Activated CD8-positive, alpha-beta memory T cell treated with anti-CD3 and anti-CD28 coated beads for 48 hours (primary cell): ENCODE measurements around the gene SPTLC3.
A peak's percentile ranks its signal among the peaks of the same experiment; 100 is the strongest.

Experiments used
- DNase-seq, 3 experiments: peaks; one replicate each; pipeline ENCODE4 v3.0.0-alpha.2; 2020; ENCODE audit warnings: low read depth in 2 of 3, low spot score in 2 of 3

The SPTLC3 gene

DNA sequence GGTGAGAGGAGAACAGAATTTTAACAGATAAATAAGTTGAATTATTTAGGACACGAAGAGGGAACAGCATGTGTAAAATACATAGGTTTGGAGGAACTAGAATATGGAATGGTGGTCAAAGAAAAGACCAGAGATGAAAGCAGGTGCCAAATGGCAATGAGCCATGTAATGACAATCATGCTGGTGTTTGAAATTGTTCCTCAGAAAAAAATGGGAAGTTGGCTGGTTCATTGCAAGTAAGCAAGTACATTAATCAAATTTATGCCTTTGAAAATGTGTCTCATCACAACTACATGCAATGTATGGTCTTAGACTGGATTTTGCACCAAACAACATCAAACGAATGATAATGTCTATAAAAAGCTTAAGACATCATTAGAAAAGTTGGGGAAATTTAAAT, 83.3 kb downstream of the SPTLC3 start:
- no peak for DNase-seq

DNA sequence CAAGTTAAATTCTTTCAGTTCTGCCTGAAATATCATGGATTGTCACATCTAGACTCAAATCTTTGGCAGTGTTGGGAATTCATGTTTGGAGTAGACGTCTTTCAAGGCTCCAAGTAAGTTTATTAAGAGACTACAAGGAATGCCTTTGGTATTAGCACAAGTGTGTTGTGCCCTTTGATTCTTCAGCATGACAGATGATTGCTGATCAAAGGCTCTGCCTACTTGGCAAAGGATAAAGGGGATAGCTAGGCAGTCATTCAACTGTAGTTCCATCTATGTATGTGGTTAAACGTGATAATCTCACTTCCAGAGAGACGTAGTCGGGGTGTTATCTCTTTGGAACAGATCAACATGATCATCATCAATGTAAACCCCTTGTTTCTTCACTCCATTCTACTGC, 86.2 kb downstream of the SPTLC3 start:
- DNase-seq = no peak

GRCh38 chr20:13098720-13099355, 90.1 kb downstream of the SPTLC3 start:
- no peak for DNase-seq

DNA sequence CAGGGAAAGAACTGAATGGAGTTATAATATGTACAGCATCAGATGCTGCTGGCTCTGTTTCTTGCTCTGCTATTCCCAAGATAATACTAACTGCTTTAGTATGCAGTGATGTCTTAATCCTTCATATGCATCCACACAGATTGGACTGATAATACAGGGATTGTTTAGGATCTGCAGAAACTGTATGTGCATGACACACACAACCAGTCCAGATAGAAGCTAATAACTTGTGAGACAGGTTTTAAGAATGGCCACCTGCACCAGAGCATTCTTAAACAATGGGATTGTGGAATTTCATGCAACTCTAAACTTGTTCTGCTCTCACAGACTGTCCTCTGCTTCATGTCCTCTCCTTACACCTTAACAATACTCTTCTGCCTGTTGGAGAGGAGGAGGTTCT, 90.9 kb downstream of the SPTLC3 start:
- DNase-seq = no peak

DNA sequence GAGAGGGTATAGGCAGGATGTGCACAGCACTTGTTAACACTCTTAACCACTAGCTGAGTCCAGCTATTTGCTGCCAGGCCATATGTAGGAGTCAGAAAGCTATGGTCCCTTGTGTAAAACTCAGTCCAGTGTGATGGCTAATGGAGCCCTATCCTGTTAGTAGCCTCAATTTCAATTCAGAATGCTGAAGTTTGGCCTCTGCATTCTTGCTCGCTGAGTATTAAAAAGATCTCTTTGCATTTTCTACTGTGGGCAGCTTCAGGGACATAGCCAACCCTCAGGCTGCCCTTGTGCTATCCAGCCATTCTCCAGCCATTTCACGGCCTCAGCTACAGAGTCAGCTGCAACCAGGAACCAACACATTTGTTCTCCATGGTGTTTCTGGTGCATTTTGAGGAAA, 92.5 kb downstream of the SPTLC3 start:
- DNase-seq = no peak

DNA sequence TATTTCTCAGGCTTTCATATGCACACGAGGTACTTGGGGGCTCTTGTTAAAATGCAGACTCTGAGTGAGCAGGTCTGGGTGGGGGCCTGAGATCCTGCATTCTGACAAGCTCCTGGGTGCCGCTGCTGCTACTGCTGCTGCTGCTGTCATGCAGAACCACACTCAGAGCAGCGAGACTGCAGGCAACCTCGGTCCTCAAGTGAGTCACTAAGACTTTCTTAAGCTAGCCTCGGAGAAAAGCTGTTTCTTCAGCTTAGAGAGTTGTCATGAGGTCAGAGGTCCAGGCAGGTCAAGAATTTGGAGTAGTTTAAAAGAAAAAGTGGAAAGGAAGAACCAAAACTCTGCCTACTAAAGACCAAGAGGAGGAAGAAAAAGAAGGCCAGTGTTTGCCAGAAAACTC, 92.9 kb downstream of the SPTLC3 start:
- DNase-seq = no peak

DNA sequence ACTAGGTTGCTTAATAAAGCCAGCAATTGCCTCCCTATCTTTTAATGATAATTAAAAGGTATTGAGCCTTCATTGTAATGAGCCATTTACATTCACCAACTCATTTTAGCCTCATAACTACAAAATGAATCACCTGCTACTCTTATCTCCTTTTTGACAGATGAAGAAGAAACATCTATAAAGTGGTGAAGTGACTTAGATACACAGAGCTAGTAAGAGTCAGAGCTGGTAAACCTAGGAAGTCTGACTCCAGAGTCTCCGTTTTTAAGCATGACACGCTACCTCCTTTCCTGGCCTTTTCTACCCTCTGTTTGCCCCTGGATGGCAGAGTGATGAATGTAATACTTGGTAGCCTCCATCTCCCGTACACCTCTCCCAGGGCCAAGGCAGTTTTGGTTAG, 93.5 kb downstream of the SPTLC3 start:
- no peak for DNase-seq

DNA sequence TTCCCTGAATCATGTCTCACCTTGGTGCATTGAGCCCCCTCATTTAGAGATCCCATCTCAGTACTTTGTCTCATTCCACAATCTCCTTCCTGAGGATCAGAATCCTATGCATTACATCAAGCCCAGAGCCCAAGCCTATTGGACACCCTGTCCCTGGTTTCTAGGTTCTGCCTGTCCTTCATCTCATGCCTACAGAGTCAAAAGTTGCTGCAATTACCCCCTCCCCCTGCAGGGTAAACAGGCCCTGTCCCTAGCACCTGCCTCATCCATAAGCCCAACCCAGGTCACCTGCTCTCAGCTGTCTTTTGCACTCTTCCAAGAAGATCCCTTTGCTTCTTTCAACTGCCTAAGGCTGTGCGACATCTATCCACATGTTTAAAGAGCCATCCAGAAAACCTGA, 93.9 kb downstream of the SPTLC3 start:
- no peak for DNase-seq

DNA sequence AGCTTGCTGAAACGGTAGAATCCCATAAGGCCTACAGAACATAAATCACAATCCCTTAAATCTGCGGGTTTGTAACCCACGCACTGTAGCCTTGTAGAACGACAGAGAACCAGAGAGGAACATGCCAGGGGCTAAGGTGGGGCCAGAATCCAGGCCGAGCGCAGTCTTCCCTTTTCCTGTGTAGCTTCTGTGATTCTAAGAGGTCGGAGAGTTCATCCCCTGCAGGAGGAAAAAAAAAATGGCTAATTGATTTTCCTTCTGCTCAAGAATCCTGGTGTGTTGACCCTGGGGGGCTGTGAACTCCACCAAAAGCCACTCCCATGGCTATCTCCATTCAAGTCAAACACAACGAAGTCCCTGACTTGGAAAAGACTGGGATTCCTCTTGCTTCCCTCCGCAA, 96.3 kb downstream of the SPTLC3 start:
- no peak for DNase-seq

DNA sequence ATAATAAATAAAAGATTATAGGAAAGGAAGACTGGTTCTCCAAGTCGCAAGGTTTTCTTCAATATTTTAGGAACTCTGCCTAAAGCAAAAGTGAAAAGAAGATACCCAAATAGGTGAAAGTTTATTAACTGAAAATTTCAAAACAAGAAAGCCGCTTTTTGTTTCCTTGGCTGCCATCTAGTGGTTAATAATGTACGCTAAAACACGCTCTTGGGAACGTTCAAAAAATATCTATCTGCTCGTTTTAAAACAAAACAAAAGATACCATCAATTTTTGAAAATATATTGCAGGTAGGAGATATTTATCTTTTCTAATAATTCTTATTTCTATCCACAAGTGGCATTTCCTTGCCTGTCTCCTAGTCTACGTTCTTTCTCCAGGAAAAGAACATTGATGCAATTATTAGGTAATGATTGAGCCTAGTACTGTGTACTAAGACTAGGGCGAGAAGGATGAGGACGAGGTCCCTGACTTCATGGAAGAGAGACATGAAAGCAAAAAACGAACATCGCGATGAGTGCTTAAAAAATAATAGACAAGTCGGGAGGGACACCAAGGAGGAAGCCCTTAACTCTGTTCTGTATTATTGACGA, 97.2 kb downstream of the SPTLC3 start:
- DNase-seq = no peak

- no peak for DNase-seq
Measured at GRCh38 chr20:13109658-13110057, 100.9 kb downstream of the SPTLC3 start.

DNA sequence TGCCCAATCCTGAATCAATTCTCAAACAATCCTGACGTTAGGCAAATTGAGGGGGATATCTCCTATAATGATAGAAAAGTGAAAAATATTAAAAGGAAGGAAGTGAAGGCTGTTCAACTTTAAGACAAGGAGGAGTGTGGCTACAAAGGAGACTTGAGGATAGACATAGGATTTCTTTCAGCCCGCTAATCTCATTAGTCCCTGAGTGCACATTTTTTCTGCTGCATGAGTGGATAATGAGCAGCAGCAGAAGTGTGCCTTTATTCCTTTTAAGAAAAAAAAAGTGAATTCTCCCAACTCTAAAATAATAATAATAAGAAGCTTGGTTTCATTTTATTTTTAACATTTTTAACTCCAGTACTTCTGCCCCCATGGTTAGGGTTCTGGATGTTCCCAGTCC, 102.0 kb downstream of the SPTLC3 start:
- DNase-seq = no peak

DNA sequence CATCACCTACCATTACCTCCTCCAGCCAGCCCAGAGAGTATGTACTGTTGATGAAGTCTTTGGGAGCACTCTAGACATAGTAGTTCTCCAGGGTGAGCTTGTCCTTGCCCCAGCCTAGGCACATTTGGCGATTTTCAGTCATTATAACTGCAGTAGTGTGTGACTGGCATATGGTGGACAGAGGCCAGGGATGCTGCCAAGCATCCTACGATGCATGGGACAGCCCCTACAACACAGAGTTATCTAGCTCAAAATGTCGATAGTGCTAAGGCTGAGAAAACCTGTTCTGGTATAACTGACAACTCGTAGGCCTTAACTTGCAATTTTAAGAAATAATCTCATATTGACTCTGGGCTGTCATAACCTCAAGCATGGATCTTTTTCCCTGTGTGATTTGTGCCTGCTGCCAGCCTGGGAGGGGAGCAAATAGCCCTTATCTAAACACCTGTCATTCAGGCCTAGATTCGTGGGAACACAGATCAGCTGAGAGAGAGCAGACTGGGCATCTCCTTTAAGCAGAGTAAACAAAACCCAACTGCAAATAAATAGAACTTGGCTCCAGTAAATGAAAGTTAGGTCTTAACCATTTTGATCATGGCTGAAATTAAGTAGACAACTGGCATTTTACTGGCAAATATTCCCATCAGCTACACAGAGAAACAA, 102.6 kb downstream of the SPTLC3 start:
- no peak for DNase-seq

DNA sequence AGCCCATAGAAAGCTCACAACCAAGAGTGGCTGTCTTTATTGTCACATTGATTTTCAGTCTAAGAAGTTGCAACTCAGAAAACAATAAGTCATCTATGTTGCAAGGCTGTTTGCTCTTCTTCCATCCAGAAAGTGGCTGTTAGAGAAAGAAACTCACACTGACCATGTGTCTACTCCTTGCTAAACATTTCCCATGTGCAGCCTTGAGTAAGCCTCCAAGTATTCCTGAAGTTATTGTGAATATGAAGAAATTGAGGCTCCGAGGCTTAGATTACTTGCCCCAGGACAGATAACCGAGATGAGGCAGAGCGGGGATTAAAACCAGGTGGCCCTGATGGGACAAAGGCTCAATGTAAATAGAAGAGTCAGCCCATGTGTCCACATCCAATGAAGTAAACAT, 105.0 kb downstream of the SPTLC3 start:
- DNase-seq = no peak

GRCh38 chr20:13117200-13117599, 108.4 kb downstream of the SPTLC3 start:
- DNase-seq = no peak

GRCh38 chr20:13118676-13119075, 109.9 kb downstream of the SPTLC3 start:
- no peak for DNase-seq

- DNase-seq = peak in 1 of 3 experiments; percentile 3
Measured at GRCh38 chr20:13119583-13119982, 110.8 kb downstream of the SPTLC3 start.

DNA sequence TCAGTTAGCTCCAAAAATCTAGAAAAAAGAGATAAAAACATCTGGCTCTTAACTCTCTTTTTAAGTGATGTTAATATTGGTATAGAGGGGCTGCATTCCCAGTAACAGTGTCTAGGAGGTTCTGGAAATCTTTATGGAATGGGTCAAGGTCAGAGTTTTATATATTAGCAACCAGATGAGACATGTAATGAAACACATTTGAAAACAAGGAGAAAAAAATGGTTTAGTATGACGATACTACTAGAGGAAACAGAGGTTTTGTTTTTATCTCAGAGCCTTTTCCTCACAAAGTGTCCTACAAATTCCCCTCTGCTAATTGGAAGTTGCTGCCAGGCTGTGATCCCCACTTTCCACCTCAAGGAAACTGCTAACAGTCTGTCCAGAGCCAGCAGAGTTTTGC, 111.7 kb downstream of the SPTLC3 start:
- no peak for DNase-seq

GRCh38 chr20:13121840-13122515, 113.2 kb downstream of the SPTLC3 start:
- no peak for DNase-seq

GRCh38 chr20:13125486-13125885, 116.7 kb downstream of the SPTLC3 start:
- no peak for DNase-seq

- DNase-seq = no peak
Measured at GRCh38 chr20:13128173-13128572, 119.4 kb downstream of the SPTLC3 start.

GRCh38 chr20:13130061-13130706, 121.4 kb downstream of the SPTLC3 start:
- no peak for DNase-seq
